Sigmoid colon (tissue), 7 donors: ENCODE measurements around the gene PTCD2. TPM values are rescaled to one million over a fixed set of nuclear protein-coding genes. Genes with fewer than 3 reads are reported as not detected.

Source experiments
- DNase-seq: peaks from one replicate; pipeline ENCODE4 v3.0.0-alpha.2; 2019
- H3K27ac ChIP-seq, 4 donors: fragments of 200-600 bp; sonication (generic); one replicate each; pipeline ENCODE4 v1.5.1; 2016 to 2019; ENCODE audit warnings: mild to moderate bottlenecking in 1 of 4
- H3K27me3 ChIP-seq, 3 donors: fragments of 200-600 bp; sonication (generic); one replicate each; pipeline ENCODE4 v1.5.1; 2019; ENCODE audit warnings: mild to moderate bottlenecking in 1 of 3
- H3K36me3 ChIP-seq, 4 donors: fragments of 200-600 bp; sonication (generic); one replicate each; pipeline ENCODE4 v1.5.1; 2016 to 2019
- H3K4me1 ChIP-seq, 4 donors: fragments of 200-600 bp; sonication (generic); one replicate each; pipeline ENCODE4 v1.5.1; 2017 to 2019
- H3K4me3 ChIP-seq, 4 donors: fragments of 200-600 bp; sonication (generic); one replicate each; pipeline ENCODE4 v1.5.1; 2017 to 2019; ENCODE audit warnings: mild to moderate bottlenecking in 2 of 4, moderate library complexity in 1 of 4
- H3K9me3 ChIP-seq, 4 donors: fragments of 200-600 bp in 3 of 4; sonication (generic) in 3 of 4; one replicate each; pipeline versions ENCODE4 v1.5.1 to v1.6.1; 2013 to 2019
- EP300 ChIP-seq, 4 donors: sonication (generic); formaldehyde crosslinking; IDR thresholded peaks; one replicate each; pipeline ENCODE4 v1.6.1; 2017; ENCODE audit warnings: antibody characterized with exemption in 4 of 4
- POLR2A ChIP-seq, 2 donors: fragments of 450-650 bp; IDR thresholded peaks; one replicate each; pipeline ENCODE4 v1.6.1; 2016; ENCODE audit warnings: antibody characterized with exemption in 2 of 2, mild to moderate bottlenecking in 2 of 2, moderate library complexity in 2 of 2
- POLR2AphosphoS5 ChIP-seq, 4 donors: sonication (generic); formaldehyde crosslinking; IDR thresholded peaks; one replicate each; pipeline ENCODE4 v1.6.1; 2017; ENCODE audit warnings: antibody characterized with exemption in 4 of 4
- WGBS, 2 donors: extraction: QIAGEN DNeasy Blood & Tissue Kit; methylation state at CpG; one replicate each; pipeline ENCODE4 v1.1.7; 2013; 5-methylcytosine and 5-hydroxymethylcytosine counted together
- intact Hi-C: fragments of 100-400 bp; cut with DNase I; formaldehyde crosslinking; loops from one replicate; pipeline ENCODE4 v1.15.1; 2023
- polyA plus RNA-seq, 3 donors: library from polyadenylated mRNA; stranded (reverse); fragments of 200-250 nt; gene quantifications; one replicate each; pipeline ENCODE4 v1.2.3, GENCODE V29; 2013
- total RNA-seq, 4 donors: library from RNA; depleted of rRNA; stranded (reverse); fragments of >200 nt; gene quantifications; one replicate each; pipeline ENCODE4 v1.1.0, GENCODE V29; 2016
- TF ChIP-seq, protein P1 (sequence below), 4 experiments: fragments of 450-650 bp in 3 of 4; fragments of 200-600 bp in 1 of 4; IDR thresholded peaks; one replicate each; pipeline ENCODE4 v1.5.1; 2016 to 2019; ENCODE audit warnings: antibody characterized with exemption in 4 of 4, mild to moderate bottlenecking in 3 of 4, moderate library complexity in 2 of 4
- donor health status: healthy with polysubstance abuse.
- donor health status: Bipolar disorder and iron deficiency.
- donor health status: healthy.

The PTCD2 gene
- total and polyA plus RNA-seq, 7 donors = 0.60 to 12.7 (median 5.4) TPM

DNA sequence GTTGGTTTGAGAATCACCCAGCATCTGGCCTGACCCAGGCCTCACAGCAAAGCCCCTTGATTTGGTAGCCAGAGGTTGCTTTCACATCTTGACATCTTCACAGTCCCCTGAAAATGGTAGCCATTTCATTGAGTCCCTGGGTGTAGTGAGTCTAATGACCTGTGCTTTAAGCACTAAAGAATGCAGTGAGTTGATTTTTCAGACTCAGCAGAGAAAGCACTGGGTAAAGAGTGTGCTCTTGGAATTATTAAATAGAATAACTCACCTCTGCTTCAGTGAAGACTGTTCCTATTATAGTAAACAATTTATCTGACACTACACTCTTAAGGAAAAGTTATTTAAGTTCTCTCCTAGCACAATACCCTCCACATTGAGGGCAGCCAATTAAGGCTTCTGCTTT lies 56.2 kb downstream of the PTCD2 start:
- no peak for TF ChIP-seq POLR2AphosphoS5 (IDR thresholded peaks at IDR 0.05)
- TF ChIP-seq, protein P1, sequence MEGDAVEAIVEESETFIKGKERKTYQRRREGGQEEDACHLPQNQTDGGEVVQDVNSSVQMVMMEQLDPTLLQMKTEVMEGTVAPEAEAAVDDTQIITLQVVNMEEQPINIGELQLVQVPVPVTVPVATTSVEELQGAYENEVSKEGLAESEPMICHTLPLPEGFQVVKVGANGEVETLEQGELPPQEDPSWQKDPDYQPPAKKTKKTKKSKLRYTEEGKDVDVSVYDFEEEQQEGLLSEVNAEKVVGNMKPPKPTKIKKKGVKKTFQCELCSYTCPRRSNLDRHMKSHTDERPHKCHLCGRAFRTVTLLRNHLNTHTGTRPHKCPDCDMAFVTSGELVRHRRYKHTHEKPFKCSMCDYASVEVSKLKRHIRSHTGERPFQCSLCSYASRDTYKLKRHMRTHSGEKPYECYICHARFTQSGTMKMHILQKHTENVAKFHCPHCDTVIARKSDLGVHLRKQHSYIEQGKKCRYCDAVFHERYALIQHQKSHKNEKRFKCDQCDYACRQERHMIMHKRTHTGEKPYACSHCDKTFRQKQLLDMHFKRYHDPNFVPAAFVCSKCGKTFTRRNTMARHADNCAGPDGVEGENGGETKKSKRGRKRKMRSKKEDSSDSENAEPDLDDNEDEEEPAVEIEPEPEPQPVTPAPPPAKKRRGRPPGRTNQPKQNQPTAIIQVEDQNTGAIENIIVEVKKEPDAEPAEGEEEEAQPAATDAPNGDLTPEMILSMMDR (IDR thresholded peaks at IDR 0.05) = no peak
- TF ChIP-seq EP300 (IDR thresholded peaks at IDR 0.05) = no peak
- TF ChIP-seq POLR2A (IDR thresholded peaks at IDR 0.05) = no peak
- Histone ChIP-seq H3K4me1 (peaks cover 0 to 9% (median 3%) of the 10 kb centered on the region in 4 donors), H3K36me3 (no peaks in the 10 kb centered on the region), H3K27me3 (no peaks in the 10 kb centered on the region), H3K9me3 (no peaks in the 10 kb centered on the region), H3K4me3 (no peak overlapping the region), H3K27ac (no peak overlapping the region)
- intact Hi-C loops = no loop called here
- DNase-seq = no peak

DNA sequence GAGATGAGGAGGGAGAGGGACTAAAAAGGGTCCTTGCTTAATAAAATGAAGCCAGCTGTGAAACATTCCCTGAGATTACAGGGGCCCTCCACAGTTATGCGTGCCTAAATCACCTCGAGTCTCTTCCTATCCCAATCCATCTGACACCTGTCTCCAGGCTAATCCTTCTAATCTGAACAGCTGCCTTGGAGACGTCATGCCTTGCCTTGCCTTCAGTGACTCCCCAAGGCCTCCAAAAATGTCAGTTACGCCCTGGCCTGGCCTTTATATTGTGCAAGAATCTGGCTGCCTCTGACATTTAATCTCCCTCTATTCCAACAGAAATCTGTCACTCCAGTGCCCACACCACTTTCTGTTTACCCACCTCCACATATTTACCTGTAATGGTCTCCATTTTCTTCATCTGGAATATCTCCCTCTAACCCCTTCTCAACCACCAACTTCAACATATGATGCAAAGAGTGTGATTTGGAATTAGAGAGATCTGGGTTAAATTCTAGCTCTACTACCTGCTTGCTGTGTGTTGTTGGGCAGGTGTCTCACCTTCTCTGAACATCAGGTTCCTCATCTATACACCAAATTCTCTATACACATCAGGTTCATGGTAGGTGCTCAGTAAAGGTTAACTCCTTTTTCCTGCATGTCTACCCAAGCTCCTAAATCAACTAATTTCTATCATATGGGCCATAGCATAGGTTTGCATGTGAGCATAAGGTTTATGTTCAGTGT lies 57.9 kb downstream of the PTCD2 start:
- H3K4me3 ChIP-seq = no peak overlapping the region
- no peak for DNase-seq
- H3K36me3 ChIP-seq = no peaks in the 10 kb centered on the region
- H3K27me3 ChIP-seq = no peaks in the 10 kb centered on the region
- intact Hi-C loops = no loop called here
- TF ChIP-seq POLR2AphosphoS5 (IDR thresholded peaks at IDR 0.05) (no peak), EP300 (IDR thresholded peaks at IDR 0.05) (no peak), POLR2A (IDR thresholded peaks at IDR 0.05) (no peak)
- TF ChIP-seq, protein P1 (IDR thresholded peaks at IDR 0.05) = no peak
- peaks cover 0 to 10% (median 4%) of the 10 kb centered on the region in 4 donors for H3K4me1 ChIP-seq
- H3K9me3 ChIP-seq = no peaks in the 10 kb centered on the region
- peak overlapping the region in 1 of 4 donors; percentile 44 for H3K27ac ChIP-seq
- 69 to 70% methylated on average over 4 of the region's 4 CpGs for WGBS, 2 donors

GRCh38 chr5:72378639-72379289 lies 58.6 kb downstream of the PTCD2 start:
- H3K4me3 ChIP-seq = no peak overlapping the region
- DNase-seq = no peak
- no peak overlapping the region for H3K27ac ChIP-seq
- no peaks in the 10 kb centered on the region for H3K9me3 ChIP-seq
- peaks cover 0 to 17% (median 10%) of the 10 kb centered on the region in 4 donors for H3K4me1 ChIP-seq
- intact Hi-C loops = no loop called here
- no peaks in the 10 kb centered on the region for H3K27me3 ChIP-seq
- H3K36me3 ChIP-seq = no peaks in the 10 kb centered on the region
- TF ChIP-seq POLR2AphosphoS5 (IDR thresholded peaks at IDR 0.05) = peak in 2 of 4 donors; percentile 26 to 35
- TF ChIP-seq EP300 (IDR thresholded peaks at IDR 0.05) = no peak
- 45 to 54% methylated on average over 4 of the region's 4 CpGs for WGBS, 2 donors

- intact Hi-C loops = no loop called here
- 91 to 93% methylated on average over 10 of the region's 10 CpGs for WGBS, 2 donors
- Histone ChIP-seq H3K36me3 (no peaks in the 10 kb centered on the region), H3K9me3 (no peaks in the 10 kb centered on the region), H3K27ac (no peak overlapping the region), H3K4me1 (peaks cover 0 to 27% (median 16%) of the 10 kb centered on the region in 4 donors), H3K4me3 (no peak overlapping the region), H3K27me3 (no peaks in the 10 kb centered on the region)
- DNase-seq = no peak
- TF ChIP-seq POLR2AphosphoS5 (IDR thresholded peaks at IDR 0.05) (no peak), POLR2A (IDR thresholded peaks at IDR 0.05) (no peak), EP300 (IDR thresholded peaks at IDR 0.05) (no peak)
- TF ChIP-seq, protein P1 (IDR thresholded peaks at IDR 0.05) = no peak
Observed at GRCh38 chr5:72379936-72380335, 59.8 kb downstream of the PTCD2 start.

- no peak overlapping the region for H3K27ac ChIP-seq
- H3K9me3 ChIP-seq = no peaks in the 10 kb centered on the region
- H3K36me3 ChIP-seq = no peaks in the 10 kb centered on the region
- H3K4me1 ChIP-seq = peaks cover 0 to 27% (median 16%) of the 10 kb centered on the region in 4 donors
- no peak for DNase-seq
- intact Hi-C loops = no loop called here
- TF ChIP-seq, protein P1 (IDR thresholded peaks at IDR 0.05) = no peak
- no peak for TF ChIP-seq POLR2A (IDR thresholded peaks at IDR 0.05)
- no peak for TF ChIP-seq POLR2AphosphoS5 (IDR thresholded peaks at IDR 0.05)
- WGBS, 2 donors = 86 to 88% methylated on average over 7 of the region's 7 CpGs
- no peak overlapping the region for H3K4me3 ChIP-seq
- H3K27me3 ChIP-seq = no peaks in the 10 kb centered on the region
Observed at GRCh38 chr5:72380492-72381274, 60.5 kb downstream of the PTCD2 start.
